ENCODE data around the gene KISS1R. TPM values are rescaled to one million over a fixed set of nuclear protein-coding genes. Genes with fewer than 3 reads are reported as not detected.

The KISS1R gene
- total RNA-seq, 2 donors from 2014 or later: not detected

- DNase-seq (ENCODE audit: low spot score): no peak
- intact Hi-C loops (cut with DNase I): no loop called here
Observed at GRCh38 chr19:896434-896833, 20.7 kb upstream of the KISS1R start.

DNA sequence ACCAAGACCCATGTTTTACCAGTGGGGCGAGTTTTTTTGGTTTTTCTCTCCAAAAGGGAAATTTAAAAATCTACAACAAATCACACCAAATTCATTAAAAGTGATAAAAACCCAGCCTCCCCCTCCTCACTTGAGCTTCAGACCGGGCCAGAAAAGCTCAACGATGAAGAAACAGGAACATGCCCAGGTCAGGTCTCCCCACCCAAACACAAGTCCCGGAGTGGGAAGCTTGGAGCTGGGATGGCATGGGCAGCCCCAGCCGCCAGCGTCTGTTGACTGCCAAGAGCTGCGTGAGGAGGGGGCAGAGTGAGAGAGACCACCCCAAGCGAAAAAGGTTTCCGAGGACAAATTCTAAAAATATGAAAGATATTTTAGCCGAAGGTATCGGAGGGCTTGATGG is 20.1 kb upstream of the KISS1R start:
- intact Hi-C loops (cut with DNase I): no loop called here

DNA sequence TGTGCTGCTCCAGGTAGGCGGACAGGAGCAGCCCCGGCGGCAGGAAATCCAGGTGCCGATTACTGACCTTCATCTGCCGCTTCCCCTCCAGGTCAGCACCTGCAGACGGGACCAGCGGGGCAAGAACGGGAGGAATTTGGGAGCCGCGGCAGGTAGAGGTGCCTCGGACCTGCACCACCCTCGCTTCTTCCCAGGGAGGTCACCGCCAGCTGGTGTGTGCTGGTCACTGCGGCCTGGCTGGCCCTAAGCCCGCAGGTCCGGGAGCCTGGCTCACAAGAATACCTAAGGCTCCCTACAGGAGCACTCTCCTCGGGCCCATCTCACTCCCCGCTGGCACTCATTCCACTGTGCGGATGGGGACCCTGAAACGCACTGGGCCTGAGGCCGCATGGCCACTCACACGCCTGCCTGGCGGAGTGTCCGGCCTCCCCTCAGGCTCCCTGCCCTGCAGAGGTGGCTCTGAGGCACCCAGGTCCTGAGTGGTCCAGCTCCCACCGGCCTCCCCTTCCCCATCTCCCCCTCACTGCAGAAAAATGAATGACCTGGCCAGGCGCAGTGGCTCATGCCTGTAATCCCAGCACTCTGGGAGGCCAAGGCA is 19.6 kb upstream of the KISS1R start:
- no peak for DNase-seq (ENCODE audit: low spot score)
- intact Hi-C loops (cut with DNase I): no loop called here

More for the DNA sequence above, 20.1 kb upstream of the KISS1R start:
- no peak for DNase-seq (ENCODE audit: low spot score)

DNA sequence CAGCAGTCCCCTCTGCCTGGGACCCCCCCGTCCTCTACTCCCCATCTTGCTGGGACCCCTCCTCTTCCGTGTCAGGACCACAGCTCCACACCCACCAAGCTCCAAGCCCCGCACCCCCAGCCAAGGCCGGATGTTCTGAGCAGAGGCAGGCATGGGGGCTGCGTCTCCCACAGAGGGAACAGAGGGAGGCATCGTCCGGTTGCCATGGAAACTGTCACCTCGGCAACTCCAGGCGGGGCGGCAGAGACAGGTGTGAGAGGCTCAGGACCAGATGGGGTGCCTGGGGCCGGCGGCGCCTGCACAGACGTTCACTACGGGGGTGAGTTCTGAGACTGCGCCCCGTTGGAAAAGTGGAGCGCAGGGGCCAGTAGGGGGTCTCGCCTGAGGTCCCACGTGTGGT is 18.5 kb upstream of the KISS1R start:
- no peak for DNase-seq (ENCODE audit: low spot score)
- intact Hi-C loops (cut with DNase I): no loop called here

DNA sequence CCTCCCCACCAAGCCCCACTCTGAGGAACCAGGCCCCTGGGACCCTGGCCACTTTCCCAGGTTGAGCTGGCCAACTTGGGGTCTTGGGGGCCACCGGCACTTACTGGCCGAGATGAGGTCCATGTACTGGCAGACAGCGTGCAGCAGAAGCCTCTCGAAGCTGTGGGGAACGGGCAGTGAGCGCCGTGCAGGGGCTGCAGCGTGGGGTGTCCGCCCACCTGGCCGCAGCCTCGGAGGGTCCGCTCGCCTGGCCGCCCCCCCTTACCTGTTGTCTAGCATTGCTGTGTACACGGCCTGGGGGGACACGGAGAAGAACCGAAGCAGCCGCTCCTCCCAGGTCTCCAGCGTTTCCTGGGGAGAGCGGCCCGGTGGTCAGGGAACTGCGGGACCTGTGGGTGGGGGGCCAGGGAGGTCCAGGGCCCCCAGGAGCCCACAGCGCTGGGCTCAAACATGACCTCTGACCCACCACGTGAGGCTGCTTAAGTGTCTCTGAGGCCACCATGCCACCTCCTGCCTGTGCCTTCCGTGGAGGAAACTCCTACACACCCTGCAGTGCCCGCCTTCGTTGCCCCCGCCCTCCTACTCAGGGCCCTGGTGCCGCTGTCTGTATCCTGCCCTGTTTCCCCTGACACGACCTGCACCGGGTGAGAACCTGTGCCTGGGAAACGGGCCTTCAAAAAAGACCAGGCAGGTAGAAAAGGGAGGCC is 17.6 kb upstream of the KISS1R start:
- no peak for DNase-seq (ENCODE audit: low spot score)

DNA sequence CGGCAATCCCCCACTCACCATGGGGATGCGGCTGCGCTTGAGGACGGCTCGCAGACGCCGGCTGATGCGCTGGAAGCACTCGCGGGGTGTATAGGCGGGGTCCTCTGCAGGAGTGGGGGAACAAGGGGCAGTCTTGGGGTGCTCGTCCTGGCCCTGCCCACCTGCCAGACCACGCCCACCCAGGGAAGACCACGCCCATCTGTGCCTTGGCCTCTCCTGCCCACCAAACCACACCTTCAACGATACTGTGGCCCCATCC is 17.2 kb upstream of the KISS1R start:
- intact Hi-C loops (cut with DNase I): no loop called here
- no peak for DNase-seq (ENCODE audit: low spot score)

More for the DNA sequence above, 17.6 kb upstream of the KISS1R start:
- intact Hi-C loops (cut with DNase I): no loop called here

GRCh38 chr19:900302-901111 is 16.6 kb upstream of the KISS1R start:
- DNase-seq (ENCODE audit: low spot score): no peak
- intact Hi-C loops (cut with DNase I): no loop called here

GRCh38 chr19:901216-902092 is 15.7 kb upstream of the KISS1R start:
- DNase-seq (ENCODE audit: low spot score): no peak
- intact Hi-C loops (cut with DNase I): no loop called here

- intact Hi-C loops (cut with DNase I): no loop called here
- DNase-seq (ENCODE audit: low spot score): no peak
Observed at GRCh38 chr19:902093-902370, 15.1 kb upstream of the KISS1R start.

DNA sequence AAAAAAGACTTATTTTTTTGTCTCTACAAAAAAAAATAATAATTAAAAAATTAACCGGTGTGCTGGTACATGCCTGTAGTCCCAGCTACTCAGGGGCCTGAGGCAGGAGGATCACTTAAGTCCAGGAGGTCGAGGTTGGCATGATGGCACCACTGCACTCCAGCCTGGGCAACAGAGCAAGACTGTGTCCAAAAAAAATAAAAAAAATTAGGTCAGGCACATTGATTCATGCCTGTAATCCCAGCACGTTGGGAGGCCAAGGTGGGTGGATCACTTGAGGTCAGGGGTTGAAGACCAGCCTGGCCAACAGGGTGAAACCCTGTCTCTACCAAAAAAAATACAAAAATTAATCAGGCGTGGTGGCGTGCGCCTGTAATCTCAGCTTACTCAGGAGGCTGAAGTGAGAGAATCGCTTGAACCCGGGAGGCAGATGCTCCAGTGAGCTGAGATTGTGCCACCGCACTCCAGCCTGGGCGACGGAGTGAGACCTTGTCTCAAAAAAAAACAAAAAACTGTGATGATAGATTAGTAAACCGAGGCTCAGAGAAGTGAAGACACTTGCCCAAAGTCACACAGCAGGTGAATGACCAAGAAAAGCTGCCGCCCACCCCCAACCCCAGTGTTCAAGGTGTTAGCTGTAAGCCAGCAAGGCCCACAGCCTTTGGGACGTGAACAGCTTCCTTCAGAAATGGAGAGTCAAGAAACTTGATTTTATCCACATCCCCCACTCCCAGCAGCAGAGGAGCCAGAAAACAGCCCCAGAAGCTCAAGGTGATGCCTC is 14.5 kb upstream of the KISS1R start:
- intact Hi-C loops (cut with DNase I): no loop called here

GRCh38 chr19:903266-903797 is 13.8 kb upstream of the KISS1R start:
- intact Hi-C loops (cut with DNase I): no loop called here
- DNase-seq (ENCODE audit: low spot score): no peak

More for the DNA sequence above, 14.5 kb upstream of the KISS1R start:
- no peak for DNase-seq (ENCODE audit: low spot score)

GRCh38 chr19:904545-904944 is 12.6 kb upstream of the KISS1R start:
- no peak for DNase-seq (ENCODE audit: low spot score)

GRCh38 chr19:906480-906879 is 10.7 kb upstream of the KISS1R start:
- no peak for DNase-seq (ENCODE audit: low spot score)
- intact Hi-C loops (cut with DNase I): no loop called here

More at GRCh38 chr19:904545-904944, 12.6 kb upstream of the KISS1R start:
- intact Hi-C loops (cut with DNase I): no loop called here

GRCh38 chr19:907183-907853 is 9.8 kb upstream of the KISS1R start:
- DNase-seq (ENCODE audit: low spot score): no peak
- intact Hi-C loops (cut with DNase I): no loop called here

DNA sequence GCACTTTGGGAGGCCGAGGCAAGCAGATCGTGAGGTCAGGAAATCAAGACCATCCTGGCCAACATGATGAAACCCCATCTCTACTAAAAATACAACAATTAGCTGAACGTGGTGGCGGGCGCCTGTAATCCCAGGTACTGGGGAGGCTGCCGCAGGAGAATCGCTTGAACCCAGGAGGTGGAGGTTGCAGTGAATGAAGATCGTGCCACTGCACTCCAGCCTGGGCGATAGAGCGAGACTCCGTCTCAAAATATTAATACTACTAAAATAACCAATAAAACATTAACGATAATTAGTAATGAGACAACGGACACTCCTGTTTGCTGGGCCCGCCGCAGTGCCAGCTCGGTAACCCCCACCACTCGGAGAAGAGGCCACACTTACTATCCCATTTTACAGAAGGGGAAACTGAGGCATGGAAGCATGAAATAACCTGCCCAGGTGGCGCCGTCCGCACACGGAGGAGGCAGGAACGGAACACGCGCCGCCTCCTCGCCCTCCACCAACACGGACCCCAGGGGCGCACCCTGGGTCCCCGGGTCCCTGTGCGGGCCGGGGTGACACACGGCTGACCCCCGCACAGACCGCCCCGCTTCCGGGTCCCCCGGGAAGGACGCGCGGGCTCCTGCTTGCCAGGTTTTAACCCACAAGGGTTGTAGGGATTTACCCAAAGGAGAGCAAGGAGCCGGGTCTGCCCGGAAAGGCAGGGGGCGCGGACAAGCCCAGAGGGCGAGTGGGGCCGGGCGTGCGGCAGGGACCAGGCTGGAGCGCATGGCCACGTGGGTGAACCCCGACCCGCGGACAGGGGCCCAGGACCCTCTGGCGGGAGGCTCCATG is 5.7 kb upstream of the KISS1R start:
- intact Hi-C loops (cut with DNase I): no loop called here
- no peak for DNase-seq (ENCODE audit: low spot score)

DNA sequence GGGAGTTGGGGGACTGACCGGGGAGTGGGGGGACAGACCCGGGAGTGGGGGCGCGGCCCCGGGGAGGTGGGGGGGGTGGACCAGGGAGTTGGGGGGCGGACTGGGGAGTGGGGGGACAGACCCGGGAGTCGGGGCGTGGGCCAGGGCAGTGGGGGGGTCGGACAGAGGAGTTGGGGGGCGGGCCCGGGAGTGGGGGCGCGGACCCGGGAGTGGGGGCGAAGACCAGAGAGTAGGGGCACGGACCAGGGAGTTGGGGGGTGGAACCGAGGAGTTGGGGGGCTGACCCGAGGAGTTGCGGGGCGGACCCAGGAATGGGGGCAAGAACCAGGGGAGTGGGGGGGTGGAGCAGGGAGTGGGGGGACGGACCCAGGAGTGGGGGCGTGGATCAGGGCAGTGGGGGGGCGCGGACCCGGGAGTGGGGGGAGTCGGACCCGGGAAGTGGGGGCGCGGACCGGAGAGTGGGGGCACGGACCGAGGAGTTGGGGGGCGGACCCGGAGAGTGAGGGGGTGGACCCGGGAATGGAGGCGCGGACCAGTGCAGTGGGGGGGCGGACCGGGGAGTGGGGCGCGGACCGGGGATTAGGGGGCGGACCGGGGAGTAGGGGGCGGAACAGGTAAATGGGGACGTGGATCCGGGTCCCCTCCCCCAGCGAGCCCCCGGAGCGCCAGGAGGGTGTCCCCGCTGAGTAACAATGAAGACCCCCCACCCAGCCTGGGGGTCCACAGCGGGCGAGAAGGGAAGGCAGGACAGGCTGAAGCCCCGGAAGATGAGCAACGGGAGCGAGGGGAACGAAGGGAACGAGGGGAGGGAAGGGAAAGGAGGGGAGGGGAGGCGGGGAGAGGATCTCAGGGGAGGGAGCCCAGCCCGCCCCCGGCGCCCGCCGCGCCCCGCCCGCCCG is 4.7 kb upstream of the KISS1R start:
- intact Hi-C loops (cut with DNase I): no loop called here
- no peak for DNase-seq (ENCODE audit: low spot score)
